ENCODE data around the gene LRP3.
A peak's percentile ranks its signal among the peaks of the same experiment; 100 is the strongest.

LRP3 gene

DNA sequence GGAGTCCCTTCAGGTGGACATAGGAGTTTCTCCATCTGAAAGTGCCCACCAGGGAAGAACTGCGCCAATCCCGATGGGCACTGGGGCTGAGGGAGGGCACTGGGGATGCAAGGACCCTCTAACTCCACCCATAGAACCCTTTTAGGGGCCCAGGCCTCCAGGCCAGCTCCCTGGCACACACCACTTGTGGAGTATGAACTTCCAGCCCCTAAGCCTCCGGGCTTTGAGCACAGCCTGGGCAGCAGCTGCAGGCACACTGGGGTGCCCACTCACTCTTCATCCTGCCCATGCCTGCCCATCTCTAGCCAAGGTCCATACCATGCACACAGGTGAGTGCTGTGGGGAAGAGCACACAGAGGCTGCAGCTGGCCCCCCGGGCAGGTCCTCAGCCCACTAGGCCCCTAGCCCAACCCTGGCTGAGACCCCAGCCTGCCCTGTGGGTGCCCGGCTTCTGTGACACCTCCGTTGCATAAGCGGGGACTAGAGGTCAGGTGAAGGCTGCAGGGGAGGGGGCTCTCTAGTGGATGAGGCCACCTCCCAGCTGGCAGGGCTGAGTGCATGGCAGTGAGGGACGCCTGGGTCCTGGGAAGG lies 46.1 kb downstream of the LRP3 start:
- no peak for DNase-seq

DNA sequence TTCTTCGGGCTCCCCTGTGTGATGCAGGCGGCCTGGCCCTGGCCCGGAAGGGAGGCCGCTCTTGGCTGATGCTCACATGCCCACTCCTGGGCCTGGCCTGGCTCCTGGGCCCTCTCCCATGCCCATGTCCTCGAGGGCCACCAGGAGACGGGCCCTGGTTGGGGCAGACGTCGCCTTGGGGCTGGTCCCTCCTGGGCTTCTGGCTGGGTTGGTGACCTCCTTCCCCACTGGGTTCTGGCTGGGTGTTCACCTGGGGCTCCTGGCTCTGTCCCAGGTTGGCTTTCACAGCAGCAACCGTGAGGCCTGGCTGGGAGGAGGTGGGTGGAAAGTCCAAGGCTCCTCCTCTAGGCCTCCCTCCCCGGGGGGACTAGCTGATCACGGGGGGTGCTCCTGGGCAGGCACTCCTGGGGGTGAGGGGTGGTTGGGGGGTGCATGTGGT lies 47.0 kb downstream of the LRP3 start:
- DNase-seq = no peak

- no peak for DNase-seq
Observed at GRCh38 chr19:33241530-33242101, 47.5 kb downstream of the LRP3 start.

- DNase-seq = no peak
Observed at GRCh38 chr19:33242131-33242530, 48.0 kb downstream of the LRP3 start.

GRCh38 chr19:33242911-33243310 lies 48.8 kb downstream of the LRP3 start:
- DNase-seq = no peak

- DNase-seq = no peak
Observed at GRCh38 chr19:33245948-33246708, 52.0 kb downstream of the LRP3 start.

GRCh38 chr19:33246709-33247440 lies 52.7 kb downstream of the LRP3 start:
- no peak for DNase-seq

DNA sequence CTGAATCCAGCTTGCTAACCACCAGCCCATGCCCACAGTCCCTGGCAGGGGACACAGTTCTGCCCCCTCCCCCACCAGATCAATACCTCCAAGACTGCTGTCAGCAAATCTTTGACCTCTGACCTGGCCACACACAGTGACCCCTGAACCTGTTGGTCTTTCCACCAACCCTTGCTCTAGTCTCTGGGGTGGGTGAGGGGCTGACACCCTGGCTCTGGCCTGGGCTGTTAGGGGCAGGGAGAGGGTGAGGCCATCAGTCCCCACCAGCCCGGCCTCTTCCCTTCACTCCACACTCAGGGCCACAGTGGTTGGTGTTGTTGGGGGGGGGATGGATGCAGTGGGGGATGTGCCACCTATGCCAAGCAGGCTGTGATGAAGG lies 53.3 kb downstream of the LRP3 start:
- DNase-seq = no peak

GRCh38 chr19:33248104-33248503 lies 54.0 kb downstream of the LRP3 start:
- DNase-seq = no peak

DNA sequence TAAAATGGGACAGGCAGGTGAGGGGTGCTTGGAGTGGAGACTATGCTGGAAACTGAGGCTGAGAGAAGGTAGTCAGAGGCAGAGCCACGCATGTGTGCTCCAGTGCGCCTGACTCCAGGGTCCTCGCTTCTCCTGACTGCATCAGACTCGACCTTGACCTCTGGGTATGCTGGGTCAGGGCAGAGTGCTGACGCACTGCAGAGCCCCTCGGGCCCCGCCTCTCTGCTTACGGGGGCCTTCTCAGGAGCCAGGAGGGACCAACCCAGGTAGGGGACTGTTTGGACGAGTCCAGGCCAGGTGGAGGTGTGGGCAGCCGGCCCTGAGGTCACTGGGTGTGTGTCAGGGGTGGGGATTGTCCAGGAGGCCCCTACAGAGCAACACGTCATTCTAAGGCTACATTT lies 54.4 kb downstream of the LRP3 start:
- no peak for DNase-seq

DNA sequence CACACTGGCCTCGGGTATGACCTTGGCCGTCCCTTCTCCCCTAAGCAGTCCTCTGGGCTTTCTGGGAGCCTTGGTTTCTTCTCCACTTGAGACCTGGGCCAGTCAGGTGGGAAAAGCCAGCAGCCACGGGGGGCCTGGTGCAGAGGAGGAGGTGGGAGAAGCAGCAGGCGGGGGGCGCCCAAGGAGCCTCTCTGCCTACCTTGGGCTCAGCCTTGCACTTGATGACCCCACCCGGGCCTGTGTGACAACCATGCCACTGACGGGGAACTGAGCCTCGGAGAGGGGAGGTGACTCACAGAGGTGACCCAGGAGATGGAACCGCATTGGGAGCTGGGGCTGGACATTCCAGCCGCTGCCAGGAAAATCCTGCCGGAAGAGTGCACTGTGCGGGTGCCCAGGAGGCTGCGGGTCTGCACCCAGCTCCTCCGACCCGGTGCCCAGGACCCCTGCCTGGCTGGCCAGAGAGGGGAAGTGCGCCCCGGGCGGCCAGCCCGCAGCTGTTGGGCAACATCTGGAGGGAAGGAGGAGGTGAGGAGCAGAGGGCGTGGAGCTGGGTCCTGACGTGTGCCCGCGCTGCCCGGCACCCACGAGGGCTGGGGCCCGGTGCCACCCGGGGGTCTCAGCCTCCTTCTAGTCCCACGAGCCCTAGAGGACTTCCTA lies 55.0 kb downstream of the LRP3 start:
- DNase-seq = peak; percentile 21

- no peak for DNase-seq
Observed at GRCh38 chr19:33249740-33250366, 55.7 kb downstream of the LRP3 start.

GRCh38 chr19:33250500-33250899 lies 56.4 kb downstream of the LRP3 start:
- DNase-seq = no peak

GRCh38 chr19:33251076-33251475 lies 56.9 kb downstream of the LRP3 start:
- DNase-seq = no peak

- DNase-seq = no peak
Observed at GRCh38 chr19:33251526-33252090, 57.5 kb downstream of the LRP3 start.

GRCh38 chr19:33252418-33252962 lies 58.4 kb downstream of the LRP3 start:
- no peak for DNase-seq

DNA sequence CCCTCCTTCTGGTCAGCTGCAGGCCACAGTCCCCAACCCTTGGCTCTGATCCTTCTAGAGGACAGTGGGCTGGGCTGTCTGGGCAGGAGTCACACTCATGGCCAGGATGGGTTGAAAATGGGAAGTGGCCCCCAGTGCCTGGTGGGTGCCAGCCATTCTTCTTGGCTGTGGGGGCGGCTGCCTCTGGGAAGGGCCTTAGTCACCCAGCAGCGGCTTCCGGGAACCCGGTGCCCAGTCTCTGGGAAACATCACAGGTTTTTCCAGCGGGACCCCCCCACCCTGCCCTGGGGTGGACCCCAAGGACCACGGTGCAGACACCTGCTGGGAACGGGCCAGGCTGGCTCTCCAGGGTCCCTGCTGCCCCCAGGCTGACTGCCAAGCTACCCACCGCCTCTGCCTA lies 58.8 kb downstream of the LRP3 start:
- DNase-seq = no peak

GRCh38 chr19:33254245-33254824 lies 60.2 kb downstream of the LRP3 start:
- no peak for DNase-seq

- no peak for DNase-seq
Observed at GRCh38 chr19:33255781-33256180, 61.7 kb downstream of the LRP3 start.

- DNase-seq = no peak
Observed at GRCh38 chr19:33256261-33256660, 62.1 kb downstream of the LRP3 start.

GRCh38 chr19:33257828-33258227 lies 63.7 kb downstream of the LRP3 start:
- DNase-seq = no peak

Measured in EL (cell line).